ENCODE results near the gene ZFYVE28. TPM values are rescaled to one million over a fixed set of nuclear protein-coding genes. Genes with fewer than 3 reads are reported as not detected.

Gene ZFYVE28
- total RNA-seq, 6 experiments from 2014 or later, result 2.5 to 9.6 (median 4.8) TPM

GRCh38 chr4:2419814-2420213 lies 1.4 kb upstream of the ZFYVE28 start:
- Histone ChIP-seq H3K4me1 (peaks cover 0 to 7% (median 3%) of the 10 kb centered on the region in 4 donors), H3K9me3 (no peaks in the 10 kb centered on the region), H3K27ac (no peak overlapping the region), H3K4me3 (no peak overlapping the region), H3K36me3 (no peaks in the 10 kb centered on the region), H3K27me3 (no peaks in the 10 kb centered on the region)
- DNase-seq (no peak), ATAC-seq (no peak)
- WGBS (ENCODE audit: insufficient coverage, low coverage, low lambda C conversion rate, missing lambda C conversion rate), result 28% methylated on average over 9 of the region's 9 CpGs
- TF ChIP-seq CTCF (IDR thresholded peaks at IDR 0.05) (no peak), POLR2A (IDR thresholded peaks at IDR 0.05) (no peak)
- intact Hi-C loops (cut with DNase I), result no loop called here

GRCh38 chr4:2418650-2419571 lies 466 bp upstream of the ZFYVE28 start, which contains the start of gene CFAP99:
Gene CFAP99 (plus strand): TSS chr4:2418955.
- Histone ChIP-seq H3K27ac (peak within 1 kb of the TSS in 1 of 3 donors; percentile 29), H3K27me3 (no peaks in the 10 kb centered on the region), H3K4me1 (peaks cover 0 to 7% (median 3%) of the 10 kb centered on the region in 4 donors), H3K9me3 (no peaks in the 10 kb centered on the region), H3K4me3 (peak within 1 kb of the TSS; percentile 56 to 80 (median 59)), H3K36me3 (no peaks in the 10 kb centered on the region)
- intact Hi-C loops (cut with DNase I), result no loop called here
- DNase-seq, result peak; percentile 98 to 99 (median 99)
- TF ChIP-seq CTCF (IDR thresholded peaks at IDR 0.05) (peak in 2 of 4 donors; percentile 5 to 48), POLR2A (IDR thresholded peaks at IDR 0.05) (no peak)
- WGBS (ENCODE audit: insufficient coverage, low coverage, low lambda C conversion rate, missing lambda C conversion rate), result under 1% methylated on average over 25 of the region's 94 CpGs
- peak; percentile 96 to 97 (median 96) for ATAC-seq

- H3K27ac ChIP-seq, result no peak overlapping the region
- TF ChIP-seq CTCF (IDR thresholded peaks at IDR 0.05) (no peak), POLR2A (IDR thresholded peaks at IDR 0.05) (no peak)
- H3K36me3 ChIP-seq, result no peaks in the 10 kb centered on the region
- 0% methylated on average over 16 of the region's 61 CpGs for WGBS (ENCODE audit: insufficient coverage, low coverage, low lambda C conversion rate, missing lambda C conversion rate)
- H3K4me1 ChIP-seq, result peaks cover 0 to 15% (median 3%) of the 10 kb centered on the region in 4 donors
- H3K27me3 ChIP-seq, result no peaks in the 10 kb centered on the region
- no peaks in the 10 kb centered on the region for H3K9me3 ChIP-seq
- intact Hi-C loops (cut with DNase I), result no loop called here
- H3K4me3 ChIP-seq, result peak overlapping the region; percentile 48 to 80 (median 54)
- no peak for DNase-seq
- ATAC-seq, result no peak
These were observed 1.1 kb downstream of the ZFYVE28 start for GRCh38 chr4:2417226-2417764.

GRCh38 chr4:2416564-2417225 lies 1.8 kb downstream of the ZFYVE28 start:
- intact Hi-C loops (cut with DNase I), result no loop called here
- DNase-seq (no peak), ATAC-seq (no peak)

More at GRCh38 chr4:2416564-2417225, 1.8 kb downstream of the ZFYVE28 start:
- 21% methylated on average over 13 of the region's 55 CpGs for WGBS (ENCODE audit: insufficient coverage, low coverage, low lambda C conversion rate, missing lambda C conversion rate)
- H3K27ac ChIP-seq, result no peak overlapping the region
- peak overlapping the region; percentile 29 to 80 (median 37) for H3K4me3 ChIP-seq
- no peaks in the 10 kb centered on the region for H3K27me3 ChIP-seq
- no peaks in the 10 kb centered on the region for H3K9me3 ChIP-seq
- no peaks in the 10 kb centered on the region for H3K36me3 ChIP-seq
- TF ChIP-seq POLR2A (IDR thresholded peaks at IDR 0.05) (no peak), CTCF (IDR thresholded peaks at IDR 0.05) (no peak)
- peaks cover 0 to 15% (median 3%) of the 10 kb centered on the region in 4 donors for H3K4me1 ChIP-seq
